A673 (cell line): ENCODE data around the gene FSTL4. TPM values are rescaled to one million over a fixed set of nuclear protein-coding genes. Genes with fewer than 3 reads are reported as not detected.

Source experiments
- BruUV-seq: library from RNA; stranded (reverse); fragments of 400-500 nt; replicated peaks from 2 replicates; lab custom pipeline; 2021; lab: Mats Ljungman, UMichigan
- CTCF ChIA-PET: fragments of 300-600 bp; sonication (Branson Sonifier 250); formaldehyde crosslinking; loops from one replicate; lab custom pipeline; 2022; ENCODE audit warnings: antibody characterized with exemption; lab: Charles Lee
- POLR2A ChIA-PET: fragments of 300-600 bp; sonication (Branson Sonifier 250); formaldehyde crosslinking; loops from one replicate; lab custom pipeline; 2022; ENCODE audit warnings: antibody characterized with exemption; ENCODE audit not compliant: low non-redundant PET; lab: Charles Lee
- DNase-seq: peaks from one replicate; pipeline ENCODE4 v3.0.0-alpha.2; 2015; ENCODE audit warnings: low spot score
- H3K27ac ChIP-seq: fragments of 200-600 bp; sonication (generic); 2 replicates; pipeline ENCODE4 v1.5.1; 2016; ENCODE audit warnings: mixed run types, low read depth, mild to moderate bottlenecking, mixed read lengths, antibody characterized with exemption, low read length; ENCODE audit not compliant: poor library complexity, severe bottlenecking
- H3K27me3 ChIP-seq: fragments of 200-600 bp; sonication (generic); replicated peaks from 2 replicates; pipeline ENCODE4 v1.6.1; 2017; ENCODE audit warnings: mixed run types, low read depth, mild to moderate bottlenecking, mixed read lengths, antibody characterized with exemption, low read length; ENCODE audit not compliant: insufficient read depth, poor library complexity
- H3K36me3 ChIP-seq: fragments of 200-600 bp; sonication (generic); 2 replicates; pipeline ENCODE4 v1.6.1; 2016; ENCODE audit warnings: mixed run types, mild to moderate bottlenecking, mixed read lengths, antibody characterized with exemption, low read length; ENCODE audit not compliant: insufficient read depth, poor library complexity, severe bottlenecking
- H3K4me1 ChIP-seq: fragments of 200-600 bp; sonication (generic); 2 replicates; pipeline ENCODE4 v1.6.1; 2017; ENCODE audit warnings: mixed run types, mild to moderate bottlenecking, mixed read lengths, antibody characterized with exemption, low read length; ENCODE audit not compliant: insufficient read depth, poor library complexity, severe bottlenecking
- H3K4me3 ChIP-seq: fragments of 200-600 bp; sonication (generic); 2 replicates; pipeline ENCODE4 v1.5.1; 2016; ENCODE audit warnings: low read depth, mixed run types, mild to moderate bottlenecking, mixed read lengths, low read length; ENCODE audit not compliant: poor library complexity, severe bottlenecking
- H3K9me3 ChIP-seq: fragments of 200-600 bp; sonication (generic); 2 replicates; pipeline ENCODE4 v1.6.1; 2016; ENCODE audit warnings: mixed run types, low read depth, mild to moderate bottlenecking, mixed read lengths, antibody characterized with exemption, low read length; ENCODE audit not compliant: poor library complexity, severe bottlenecking
- EZH2 ChIP-seq: fragments of 200-600 bp; sonication (generic); IDR thresholded peaks from 2 replicates; pipeline ENCODE4 v1.6.1; 2017; ENCODE audit warnings: borderline replicate concordance, low read depth, mild to moderate bottlenecking, mixed read lengths, antibody characterized with exemption, low read length; ENCODE audit not compliant: poor library complexity, severe bottlenecking
- intact Hi-C: fragments of 100-400 bp; cut with micrococcal nuclease; formaldehyde crosslinking; loops from one replicate; pipeline ENCODE4 v1.10.0; 2022; ENCODE audit not compliant: unreplicated experiment
- total RNA-seq: library from RNA; stranded (reverse); gene quantifications from 2 replicates; pipeline ENCODE4 v1.2.3, GENCODE V29; 2021
- TF ChIP-seq, protein P1 (sequence below): fragments of 300-800, 200-600 bp; sonication (generic); conservative IDR thresholded peaks from 2 replicates; pipeline ENCODE4 v1.5.1; 2017; ENCODE audit warnings: low read depth, mild to moderate bottlenecking, antibody characterized with exemption, low read length, moderate library complexity, mixed read lengths

Gene FSTL4
- total RNA-seq, 1 experiment from 2014 or later, result 0.86 TPM

DNA sequence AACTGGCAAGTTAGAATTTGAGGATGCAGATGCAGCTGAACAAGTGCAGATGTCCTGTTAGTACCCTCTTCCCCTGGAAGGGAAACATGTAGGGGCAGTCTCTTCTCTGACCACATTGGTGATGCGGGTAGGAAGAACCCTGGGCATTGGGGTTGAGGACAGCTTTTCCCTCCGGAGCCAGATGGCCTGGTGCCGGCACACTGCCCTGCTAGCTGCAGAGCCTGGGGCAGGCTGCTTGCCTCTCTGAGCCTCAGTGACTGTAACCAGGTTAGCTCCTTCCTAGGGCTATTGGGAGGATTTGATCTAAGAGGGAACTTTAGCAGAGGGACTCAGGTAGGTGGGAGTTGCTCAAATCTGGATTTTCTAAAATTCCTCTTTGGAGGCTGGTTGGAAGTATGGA lies 412.1 kb downstream of the FSTL4 start:
- Histone ChIP-seq H3K4me1 (no peaks in the 10 kb centered on the region), H3K27me3 (peaks cover 4% of the 10 kb centered on the region), H3K27ac (no peak overlapping the region), H3K4me3 (no peak overlapping the region), H3K36me3 (no peaks in the 10 kb centered on the region), H3K9me3 (no peaks in the 10 kb centered on the region)
- CTCF ChIA-PET, result no interaction called here
- intact Hi-C loops, result no loop called here
- TF ChIP-seq, protein P1, sequence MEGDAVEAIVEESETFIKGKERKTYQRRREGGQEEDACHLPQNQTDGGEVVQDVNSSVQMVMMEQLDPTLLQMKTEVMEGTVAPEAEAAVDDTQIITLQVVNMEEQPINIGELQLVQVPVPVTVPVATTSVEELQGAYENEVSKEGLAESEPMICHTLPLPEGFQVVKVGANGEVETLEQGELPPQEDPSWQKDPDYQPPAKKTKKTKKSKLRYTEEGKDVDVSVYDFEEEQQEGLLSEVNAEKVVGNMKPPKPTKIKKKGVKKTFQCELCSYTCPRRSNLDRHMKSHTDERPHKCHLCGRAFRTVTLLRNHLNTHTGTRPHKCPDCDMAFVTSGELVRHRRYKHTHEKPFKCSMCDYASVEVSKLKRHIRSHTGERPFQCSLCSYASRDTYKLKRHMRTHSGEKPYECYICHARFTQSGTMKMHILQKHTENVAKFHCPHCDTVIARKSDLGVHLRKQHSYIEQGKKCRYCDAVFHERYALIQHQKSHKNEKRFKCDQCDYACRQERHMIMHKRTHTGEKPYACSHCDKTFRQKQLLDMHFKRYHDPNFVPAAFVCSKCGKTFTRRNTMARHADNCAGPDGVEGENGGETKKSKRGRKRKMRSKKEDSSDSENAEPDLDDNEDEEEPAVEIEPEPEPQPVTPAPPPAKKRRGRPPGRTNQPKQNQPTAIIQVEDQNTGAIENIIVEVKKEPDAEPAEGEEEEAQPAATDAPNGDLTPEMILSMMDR, result no peak
- no peak for TF ChIP-seq EZH2
- POLR2A ChIA-PET, result no interaction called here
- no peak for DNase-seq
- no TSS peak for BruUV-seq

DNA sequence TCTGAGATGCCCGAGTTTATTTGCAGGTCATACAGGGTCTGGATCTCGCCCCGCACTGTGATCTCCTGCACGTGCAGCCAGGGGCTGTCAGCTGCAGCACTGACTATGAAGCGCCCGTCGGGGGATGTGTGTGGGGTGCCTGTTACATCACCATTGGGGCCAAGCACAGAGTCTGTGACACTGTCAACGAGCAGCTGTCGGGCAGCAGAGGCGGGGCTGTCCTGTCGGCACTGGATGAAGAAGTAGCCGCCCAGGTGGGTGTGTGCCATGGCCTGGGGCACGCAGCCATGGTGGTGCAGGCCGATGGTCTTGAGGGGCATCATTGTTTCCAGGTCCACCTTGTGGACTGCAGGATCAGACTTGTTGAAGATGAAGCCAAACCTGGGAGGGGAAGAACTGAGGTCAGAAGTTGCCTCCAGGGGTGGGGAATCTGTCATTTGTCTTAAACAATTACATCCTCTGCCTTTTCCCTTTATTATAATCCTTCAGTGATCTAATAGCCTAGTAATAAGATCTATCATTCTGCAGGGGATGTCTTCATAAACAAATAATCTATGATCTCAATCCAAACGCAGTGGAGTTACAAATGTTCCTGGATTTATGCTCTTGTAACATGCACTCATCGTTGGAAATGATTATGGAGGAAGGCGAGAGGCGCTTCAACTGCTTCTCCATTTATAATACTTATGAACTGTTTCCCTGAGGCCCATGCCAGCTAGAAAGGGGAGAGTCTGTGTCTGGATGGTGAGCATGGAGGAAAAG lies 412.7 kb downstream of the FSTL4 start:
- Histone ChIP-seq H3K27me3 (peaks cover 4% of the 10 kb centered on the region), H3K4me1 (no peaks in the 10 kb centered on the region), H3K27ac (no peak overlapping the region), H3K4me3 (no peak overlapping the region), H3K36me3 (no peaks in the 10 kb centered on the region), H3K9me3 (no peaks in the 10 kb centered on the region)
- intact Hi-C loops, result no loop called here
- CTCF ChIA-PET, result no interaction called here
- BruUV-seq, result no TSS peak
- no peak for TF ChIP-seq EZH2
- TF ChIP-seq, protein P1, result no peak
- DNase-seq, result no peak
- POLR2A ChIA-PET, result no interaction called here

DNA sequence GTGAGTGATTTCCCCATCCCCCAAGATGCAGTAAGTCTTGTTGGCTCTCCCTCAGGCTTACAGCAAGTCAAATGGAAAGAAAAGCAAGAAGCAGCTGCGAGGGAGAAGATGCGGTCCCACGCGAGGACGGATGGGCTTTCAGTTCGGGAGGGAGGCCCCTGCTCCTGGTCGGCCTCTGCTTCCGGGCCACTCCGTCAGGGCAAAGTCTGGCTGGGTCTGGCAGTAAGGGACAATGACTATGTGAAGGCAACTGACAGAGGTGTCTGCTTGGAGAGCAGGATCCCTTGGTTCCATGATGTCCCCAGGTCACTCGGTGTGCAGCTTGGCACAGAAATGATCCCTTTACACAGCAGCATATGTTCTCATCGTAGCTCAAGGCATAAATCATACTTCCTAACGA lies 413.8 kb downstream of the FSTL4 start:
- ChIA-PET CTCF (no interaction called here), POLR2A (no interaction called here)
- intact Hi-C loops, result no loop called here
- Histone ChIP-seq H3K4me3 (no peak overlapping the region), H3K9me3 (no peaks in the 10 kb centered on the region), H3K27ac (no peak overlapping the region), H3K36me3 (no peaks in the 10 kb centered on the region), H3K27me3 (peaks cover 4% of the 10 kb centered on the region), H3K4me1 (no peaks in the 10 kb centered on the region)
- no TSS peak for BruUV-seq
- no peak for DNase-seq
- no peak for TF ChIP-seq EZH2
- TF ChIP-seq, protein P1, result no peak
